ENCODE measurements around the gene BNIP3.

DNA sequence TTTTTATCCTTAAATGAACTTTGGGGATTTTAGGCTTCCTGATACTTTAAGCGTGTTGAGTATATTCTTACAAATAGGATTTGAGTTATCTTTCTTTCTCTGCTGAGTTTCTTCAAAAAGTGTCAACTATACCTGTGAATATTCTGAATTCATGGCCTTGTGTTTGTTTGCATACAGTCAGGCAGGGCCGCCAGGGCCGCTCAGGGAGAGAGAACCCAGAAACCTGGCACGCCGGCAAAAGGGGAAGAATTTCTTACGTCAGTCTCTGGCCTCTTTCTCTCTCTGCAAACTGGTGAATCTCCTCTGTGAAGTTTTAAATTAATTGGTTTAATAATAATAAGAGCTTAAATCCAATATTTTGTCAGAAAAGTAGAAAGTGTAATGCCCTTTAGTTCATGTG, 29.3 kb upstream of the BNIP3 start:
- TF ChIP-seq, protein P1, sequence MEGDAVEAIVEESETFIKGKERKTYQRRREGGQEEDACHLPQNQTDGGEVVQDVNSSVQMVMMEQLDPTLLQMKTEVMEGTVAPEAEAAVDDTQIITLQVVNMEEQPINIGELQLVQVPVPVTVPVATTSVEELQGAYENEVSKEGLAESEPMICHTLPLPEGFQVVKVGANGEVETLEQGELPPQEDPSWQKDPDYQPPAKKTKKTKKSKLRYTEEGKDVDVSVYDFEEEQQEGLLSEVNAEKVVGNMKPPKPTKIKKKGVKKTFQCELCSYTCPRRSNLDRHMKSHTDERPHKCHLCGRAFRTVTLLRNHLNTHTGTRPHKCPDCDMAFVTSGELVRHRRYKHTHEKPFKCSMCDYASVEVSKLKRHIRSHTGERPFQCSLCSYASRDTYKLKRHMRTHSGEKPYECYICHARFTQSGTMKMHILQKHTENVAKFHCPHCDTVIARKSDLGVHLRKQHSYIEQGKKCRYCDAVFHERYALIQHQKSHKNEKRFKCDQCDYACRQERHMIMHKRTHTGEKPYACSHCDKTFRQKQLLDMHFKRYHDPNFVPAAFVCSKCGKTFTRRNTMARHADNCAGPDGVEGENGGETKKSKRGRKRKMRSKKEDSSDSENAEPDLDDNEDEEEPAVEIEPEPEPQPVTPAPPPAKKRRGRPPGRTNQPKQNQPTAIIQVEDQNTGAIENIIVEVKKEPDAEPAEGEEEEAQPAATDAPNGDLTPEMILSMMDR (IDR thresholded peaks at IDR 0.05) = no peak
- no peak for TF ChIP-seq POLR2A (IDR thresholded peaks at IDR 0.05)

Data from testis (tissue), 2 donors.